IPS-20b (cell line): Measurements from ENCODE around the gene LMX1B.

Experiments used
- H3K27ac ChIP-seq: one replicate; pipeline ENCODE4 v1.5.1; 2013; ENCODE audit warnings: low read length
- H3K27me3 ChIP-seq: 2 replicates; pipeline ENCODE4 v1.6.1; 2013; ENCODE audit warnings: mild to moderate bottlenecking, low read length, inconsistent platforms; ENCODE audit not compliant: insufficient read depth
- H3K36me3 ChIP-seq: 2 replicates; pipeline ENCODE4 v1.6.1; 2013; ENCODE audit warnings: low read depth, mild to moderate bottlenecking, inconsistent platforms, low read length, moderate library complexity; ENCODE audit not compliant: insufficient read depth
- H3K4me1 ChIP-seq: 2 replicates; pipeline ENCODE4 v1.6.1; 2013; ENCODE audit warnings: mild to moderate bottlenecking, control low read depth, inconsistent platforms, low read length, moderate library complexity; ENCODE audit not compliant: insufficient read depth
- H3K4me3 ChIP-seq: 2 replicates; pipeline ENCODE4 v1.5.1; 2013; ENCODE audit warnings: mild to moderate bottlenecking, low read length, inconsistent platforms
- H3K9ac ChIP-seq: 2 replicates; pipeline ENCODE4 v1.6.1; 2013; ENCODE audit warnings: low read depth, mild to moderate bottlenecking, inconsistent platforms, low read length, moderate library complexity
- H3K9me3 ChIP-seq: 2 replicates; pipeline ENCODE4 v1.6.1; 2013; ENCODE audit warnings: mild to moderate bottlenecking, low read depth, low read length, inconsistent platforms; ENCODE audit not compliant: insufficient read depth

The LMX1B gene

DNA sequence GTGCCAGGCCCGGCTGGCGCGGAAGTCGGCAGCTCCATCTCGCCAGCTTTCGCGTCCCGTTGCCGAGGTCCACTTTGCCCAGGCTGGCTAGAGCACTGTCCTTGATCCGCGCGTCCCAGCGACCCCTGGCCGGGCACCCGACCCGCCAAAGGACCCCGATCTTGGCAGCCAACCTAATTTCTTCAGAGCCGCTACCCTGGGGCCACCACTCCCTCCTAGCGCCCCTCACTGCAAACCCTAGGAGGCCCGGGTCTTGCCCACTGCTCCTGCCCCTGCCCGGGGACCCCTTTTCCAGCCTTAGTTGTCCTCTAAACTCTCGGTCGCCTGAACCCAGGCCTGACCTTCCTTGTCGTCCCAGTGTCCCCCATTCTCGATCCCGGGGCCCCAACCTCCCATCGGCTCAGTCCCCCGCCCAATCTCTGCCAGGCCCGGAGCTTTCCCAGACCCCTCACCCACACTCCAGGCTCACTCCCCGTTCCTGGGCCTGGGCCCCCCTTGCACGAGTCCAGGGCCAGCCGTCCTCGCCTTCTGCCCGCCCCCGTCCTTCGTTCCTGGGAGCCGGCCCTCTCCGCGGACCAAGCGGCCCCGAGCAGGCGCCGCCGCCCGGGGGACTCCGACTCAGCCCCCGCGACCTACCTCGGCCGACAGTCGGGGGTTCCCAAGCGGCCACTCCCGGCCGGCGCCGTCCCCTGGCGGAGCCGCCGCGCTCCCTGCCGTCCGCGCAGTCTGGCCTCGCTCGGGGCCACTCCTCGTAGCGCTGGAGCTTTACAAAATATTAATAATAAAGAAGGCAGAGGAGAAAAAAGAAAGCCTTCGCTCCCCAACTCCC lies 701 bp upstream of the LMX1B start:
- Histone ChIP-seq H3K4me1 (peaks cover 14% of the 10 kb centered on the region), H3K36me3 (no peaks in the 10 kb centered on the region), H3K4me3 (no peak overlapping the region; the same call in 1 of the 2 replicates), H3K9me3 (no peaks in the 10 kb centered on the region; the same call in 1 of the 2 replicates), H3K27me3 (peaks cover 95% of the 10 kb centered on the region), H3K9ac (no peak overlapping the region), H3K27ac (no peak overlapping the region)

DNA sequence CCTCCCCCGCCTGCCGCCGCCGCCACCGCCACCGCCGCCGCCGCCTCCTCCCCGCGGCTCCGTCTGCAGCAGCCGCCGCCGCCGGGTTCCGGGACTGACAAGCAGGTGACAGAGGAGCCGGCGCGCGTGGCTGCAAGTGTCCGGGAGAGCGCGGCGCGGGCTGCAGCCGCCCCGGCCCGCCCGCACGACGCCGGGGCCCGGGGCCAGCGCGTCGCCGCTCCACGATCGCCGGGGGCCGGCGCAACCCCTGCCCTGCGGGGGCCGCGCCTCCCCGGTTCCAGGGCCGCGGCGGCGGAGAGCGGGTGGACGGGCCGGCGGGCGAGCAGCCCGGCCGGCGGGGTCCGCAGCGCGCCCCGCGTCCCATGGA lies 343 bp downstream of the LMX1B start:
- H3K4me1 ChIP-seq, result peaks cover 20% of the 10 kb centered on the region
- H3K4me3 ChIP-seq, result no peak overlapping the region
- H3K9ac ChIP-seq, result no peak overlapping the region
- H3K27me3 ChIP-seq, result peaks cover 95% of the 10 kb centered on the region
- no peaks in the 10 kb centered on the region; the same call in 1 of the 2 replicates for H3K9me3 ChIP-seq
- no peak overlapping the region for H3K27ac ChIP-seq
- no peaks in the 10 kb centered on the region for H3K36me3 ChIP-seq

DNA sequence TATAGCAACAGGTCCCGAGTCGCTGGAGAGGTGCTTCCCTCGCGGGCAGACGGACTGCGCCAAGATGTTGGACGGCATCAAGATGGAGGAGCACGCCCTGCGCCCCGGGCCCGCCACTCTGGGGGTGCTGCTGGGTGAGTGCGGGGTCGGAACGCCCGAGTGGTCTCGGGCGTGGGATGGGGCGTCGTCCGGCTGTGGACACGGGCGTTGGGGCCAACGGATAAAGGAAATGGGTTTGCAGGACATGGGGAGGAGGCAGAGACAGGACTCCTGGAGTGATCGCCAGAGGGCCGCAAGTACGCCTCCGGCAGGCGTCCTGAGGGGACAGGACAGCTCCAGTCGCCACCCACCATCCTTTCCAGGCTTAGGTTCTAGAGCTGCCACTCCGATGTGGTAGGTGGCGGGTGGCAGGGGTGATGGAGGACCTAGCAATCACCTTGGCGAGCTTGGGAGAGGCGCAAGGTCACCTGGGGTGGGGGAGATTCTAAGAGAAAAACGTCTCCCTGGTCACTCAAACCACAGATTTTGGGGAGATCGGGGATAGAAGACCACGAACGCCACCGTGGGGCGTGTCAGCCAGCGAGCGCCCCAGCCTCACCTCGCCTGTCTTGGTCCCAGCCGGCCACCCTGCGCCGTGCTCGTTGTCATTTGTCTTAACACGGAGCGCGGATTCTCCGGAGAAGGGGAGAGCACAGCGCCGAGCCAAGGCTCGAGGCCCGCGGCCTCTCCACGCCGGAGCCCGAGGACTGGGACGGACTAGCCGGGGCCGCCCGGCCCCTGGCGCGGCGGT lies 922 bp downstream of the LMX1B start:
- no peak overlapping the region for H3K4me3 ChIP-seq
- H3K27me3 ChIP-seq, result peaks cover 95% of the 10 kb centered on the region
- H3K4me1 ChIP-seq, result peaks cover 20% of the 10 kb centered on the region
- peaks cover 2% of the 10 kb centered on the region; the same call in 1 of the 2 replicates for H3K9me3 ChIP-seq
- H3K9ac ChIP-seq, result no peak overlapping the region
- H3K36me3 ChIP-seq, result no peaks in the 10 kb centered on the region
- no peak overlapping the region for H3K27ac ChIP-seq

DNA sequence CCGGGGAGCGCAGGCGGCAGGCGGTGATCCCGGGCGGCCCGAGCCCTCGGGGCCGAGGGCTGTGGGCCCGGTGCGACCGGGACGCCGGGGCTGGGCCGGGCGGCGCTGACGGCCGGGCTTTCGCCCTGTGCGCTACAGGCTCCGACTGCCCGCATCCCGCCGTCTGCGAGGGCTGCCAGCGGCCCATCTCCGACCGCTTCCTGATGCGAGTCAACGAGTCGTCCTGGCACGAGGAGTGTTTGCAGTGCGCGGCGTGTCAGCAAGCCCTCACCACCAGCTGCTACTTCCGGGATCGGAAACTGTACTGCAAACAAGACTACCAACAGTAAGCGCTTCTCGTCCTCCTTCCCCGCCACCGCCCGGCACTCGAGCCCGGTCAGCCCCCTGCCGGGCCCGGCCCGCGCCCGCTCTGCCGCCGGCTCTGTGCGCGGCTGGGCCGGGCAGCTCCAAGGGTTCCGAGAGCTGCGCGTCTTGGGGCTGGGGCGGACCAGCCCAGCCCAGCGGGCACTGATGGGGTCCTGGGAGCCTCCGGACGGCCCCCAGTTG lies 1.6 kb downstream of the LMX1B start:
- Histone ChIP-seq H3K9me3 (peaks cover 4% of the 10 kb centered on the region; the same call in 1 of the 2 replicates), H3K36me3 (no peaks in the 10 kb centered on the region), H3K9ac (no peak overlapping the region), H3K27me3 (peaks cover 95% of the 10 kb centered on the region), H3K27ac (no peak overlapping the region), H3K4me3 (peak overlapping the region; percentile 30; the same call in 1 of the 2 replicates), H3K4me1 (peaks cover 20% of the 10 kb centered on the region)

GRCh38 chr9:126615791-126616447 lies 2.2 kb downstream of the LMX1B start:
- Histone ChIP-seq H3K36me3 (no peaks in the 10 kb centered on the region), H3K4me1 (peaks cover 20% of the 10 kb centered on the region), H3K4me3 (peak overlapping the region; percentile 30; the same call in 1 of the 2 replicates), H3K27me3 (peaks cover 95% of the 10 kb centered on the region), H3K27ac (no peak overlapping the region), H3K9ac (no peak overlapping the region), H3K9me3 (peaks cover 4% of the 10 kb centered on the region; the same call in 1 of the 2 replicates)

- no peaks in the 10 kb centered on the region for H3K36me3 ChIP-seq
- H3K4me1 ChIP-seq, result peaks cover 20% of the 10 kb centered on the region
These were observed 2.8 kb downstream of the LMX1B start for GRCh38 chr9:126616521-126616976.

DNA sequence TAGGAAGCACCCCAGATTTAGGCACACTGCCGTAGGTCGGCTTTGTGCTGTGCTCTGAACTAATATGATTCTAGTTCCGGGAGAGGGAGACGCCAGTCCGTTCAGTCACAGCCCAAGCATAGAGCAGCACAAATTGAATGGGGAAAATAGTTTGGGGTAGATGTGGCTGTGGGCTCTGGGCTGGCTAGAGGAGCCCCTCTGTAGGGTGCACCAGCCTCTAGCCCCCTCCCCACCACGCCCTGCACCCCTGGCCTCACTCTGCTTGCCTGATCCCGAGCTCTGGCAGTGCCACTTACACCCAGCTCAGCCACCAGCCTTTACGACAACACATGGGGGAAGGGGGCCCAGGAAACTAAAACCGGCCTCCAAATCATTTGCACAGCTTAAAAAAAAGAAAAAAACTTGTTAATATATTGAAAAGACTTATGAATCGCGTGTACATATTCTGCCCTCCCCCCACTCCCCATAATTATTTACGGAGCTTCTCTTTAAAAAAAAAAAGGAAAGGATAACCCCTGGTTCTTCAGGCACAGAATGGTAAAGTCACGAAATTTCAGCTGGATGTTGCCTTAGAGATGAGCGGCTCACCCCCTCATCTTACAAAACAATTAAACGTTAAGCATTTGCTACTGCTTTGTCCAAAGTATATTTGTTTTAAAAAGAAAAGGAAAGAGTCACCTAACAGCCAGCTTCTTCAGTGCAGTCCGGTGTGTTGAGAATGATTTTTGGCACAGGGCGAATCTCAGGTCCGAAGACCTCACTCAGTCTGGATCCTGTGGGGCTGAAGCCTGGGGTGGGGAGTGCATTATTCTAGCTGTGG lies 3.5 kb downstream of the LMX1B start:
- no peaks in the 10 kb centered on the region for H3K36me3 ChIP-seq
- H3K4me3 ChIP-seq, result no peak overlapping the region
- H3K4me1 ChIP-seq, result peaks cover 15% of the 10 kb centered on the region
- peaks cover 4% of the 10 kb centered on the region; the same call in 1 of the 2 replicates for H3K9me3 ChIP-seq
- no peak overlapping the region for H3K27ac ChIP-seq
- H3K9ac ChIP-seq, result no peak overlapping the region
- peaks cover 95% of the 10 kb centered on the region for H3K27me3 ChIP-seq

More at GRCh38 chr9:126616521-126616976, 2.8 kb downstream of the LMX1B start:
- Histone ChIP-seq H3K27ac (no peak overlapping the region), H3K9me3 (peaks cover 4% of the 10 kb centered on the region; the same call in 1 of the 2 replicates), H3K9ac (no peak overlapping the region), H3K27me3 (peaks cover 95% of the 10 kb centered on the region), H3K4me3 (no peak overlapping the region)

GRCh38 chr9:126617823-126618165 lies 4.1 kb downstream of the LMX1B start:
- Histone ChIP-seq H3K27ac (no peak overlapping the region), H3K36me3 (no peaks in the 10 kb centered on the region), H3K4me1 (peaks cover 15% of the 10 kb centered on the region), H3K27me3 (peaks cover 95% of the 10 kb centered on the region), H3K9me3 (peaks cover 4% of the 10 kb centered on the region; the same call in 1 of the 2 replicates), H3K9ac (no peak overlapping the region), H3K4me3 (0 out of 2 replicates have a peak overlapping the region, but pooled peaks have one; percentile 46)

DNA sequence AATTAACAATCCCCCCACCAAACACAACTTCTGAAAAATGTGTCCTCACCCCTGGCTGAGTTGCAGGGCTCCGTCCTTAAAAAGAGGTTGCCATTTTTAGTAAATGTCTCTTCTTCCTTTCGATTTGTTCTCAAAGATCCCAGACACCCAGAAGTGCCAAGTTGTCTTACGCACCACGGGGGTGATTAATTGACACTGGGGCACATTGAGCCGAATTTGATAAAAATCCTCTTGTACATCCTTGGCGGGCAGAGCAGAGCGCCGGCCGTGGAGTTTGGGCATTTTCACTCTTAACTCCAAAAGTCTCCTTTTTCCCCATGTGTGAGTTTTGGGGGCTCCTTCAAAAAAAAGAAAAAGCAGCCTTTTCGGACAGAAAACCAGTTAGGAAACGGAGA lies 4.5 kb downstream of the LMX1B start:
- Histone ChIP-seq H3K4me3 (peak overlapping the region; percentile 46; the same call in 1 of the 2 replicates), H3K9ac (no peak overlapping the region), H3K4me1 (peaks cover 16% of the 10 kb centered on the region), H3K9me3 (peaks cover 4% of the 10 kb centered on the region; the same call in 1 of the 2 replicates), H3K36me3 (no peaks in the 10 kb centered on the region), H3K27me3 (peaks cover 95% of the 10 kb centered on the region), H3K27ac (no peak overlapping the region)

DNA sequence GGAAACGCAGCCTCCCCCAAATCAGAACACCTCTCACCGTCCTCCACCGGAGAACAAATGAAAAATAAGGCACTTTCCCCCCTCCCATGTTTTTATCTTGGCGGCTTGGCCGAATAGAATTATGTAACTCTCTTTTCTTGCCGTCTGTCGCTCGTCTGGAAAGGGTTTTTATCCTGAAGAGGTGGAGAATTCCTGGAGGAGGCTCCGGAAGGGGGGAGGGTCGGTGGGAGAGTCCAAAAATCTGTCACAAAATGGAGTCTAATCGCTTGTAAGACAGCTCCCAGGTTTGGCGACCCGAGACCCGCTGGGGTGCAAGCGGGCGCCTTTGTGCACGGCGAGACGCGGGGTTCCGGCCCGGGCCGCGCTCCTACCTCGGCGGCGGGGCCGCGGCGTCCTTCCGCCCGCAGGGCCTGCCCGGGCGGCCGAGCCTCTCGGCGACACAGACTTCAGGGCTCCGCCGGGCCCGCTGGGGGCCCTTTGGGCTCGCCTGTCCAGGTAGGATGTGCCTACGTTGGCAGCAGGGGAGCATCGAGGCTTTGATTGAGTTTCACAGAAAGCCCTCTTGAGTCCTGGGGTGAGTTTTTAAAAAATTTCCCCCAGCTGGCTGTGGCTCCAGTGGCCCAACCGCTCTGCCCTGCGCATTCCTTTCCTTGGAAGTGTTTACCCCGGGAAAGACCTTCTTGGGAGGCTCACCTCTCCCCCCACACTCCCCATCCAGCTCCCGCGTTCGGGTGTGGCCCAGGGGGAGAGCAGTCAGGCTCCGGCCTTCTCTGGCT lies 5.0 kb downstream of the LMX1B start:
- H3K4me3 ChIP-seq, result peak overlapping the region; percentile 46; the same call in 1 of the 2 replicates
- H3K27me3 ChIP-seq, result peaks cover 97% of the 10 kb centered on the region
- no peak overlapping the region for H3K27ac ChIP-seq
- peaks cover 4% of the 10 kb centered on the region; the same call in 1 of the 2 replicates for H3K9me3 ChIP-seq
- no peaks in the 10 kb centered on the region for H3K36me3 ChIP-seq
- peaks cover 19% of the 10 kb centered on the region for H3K4me1 ChIP-seq
- no peak overlapping the region for H3K9ac ChIP-seq
